Measurements from ENCODE around the gene WWC1.
"Not testable (repeated sequence)": the region's sequence is repeated elsewhere in the genome, so short reads cannot be mapped to it uniquely, and the experiment has no call there.

Gene WWC1

GRCh38 chr5:168332042-168332441, 40.6 kb downstream of the WWC1 start:
- no peak for DNase-seq (ENCODE audit: low read depth in 2 of 2)

GRCh38 chr5:168334280-168334679, 42.8 kb downstream of the WWC1 start:
- no peak for DNase-seq (ENCODE audit: low read depth in 2 of 2)

GRCh38 chr5:168334695-168335094, 43.2 kb downstream of the WWC1 start:
- no peak for DNase-seq (ENCODE audit: low read depth in 2 of 2)

- DNase-seq (ENCODE audit: low read depth in 2 of 2) = no peak
Measured at GRCh38 chr5:168337361-168337760, 45.9 kb downstream of the WWC1 start.

GRCh38 chr5:168339109-168339771, 47.8 kb downstream of the WWC1 start:
- DNase-seq (ENCODE audit: low read depth in 2 of 2) = no peak

GRCh38 chr5:168339772-168340140, 48.3 kb downstream of the WWC1 start:
- not testable (repeated sequence) for DNase-seq (ENCODE audit: low read depth in 2 of 2)

GRCh38 chr5:168340487-168340886, 49.0 kb downstream of the WWC1 start:
- DNase-seq (ENCODE audit: low read depth in 2 of 2) = no peak

GRCh38 chr5:168341178-168341577, 49.7 kb downstream of the WWC1 start:
- no peak for DNase-seq (ENCODE audit: low read depth in 2 of 2)

- DNase-seq (ENCODE audit: low read depth in 2 of 2) = no peak
Measured at GRCh38 chr5:168342151-168342825, 50.8 kb downstream of the WWC1 start.

GRCh38 chr5:168342985-168343384, 51.5 kb downstream of the WWC1 start:
- no peak for DNase-seq (ENCODE audit: low read depth in 2 of 2)

- no peak for DNase-seq (ENCODE audit: low read depth in 2 of 2)
Measured at GRCh38 chr5:168346417-168346816, 55.0 kb downstream of the WWC1 start.

- DNase-seq (ENCODE audit: low read depth in 2 of 2) = no peak
Measured at GRCh38 chr5:168347368-168348083, 56.1 kb downstream of the WWC1 start.

GRCh38 chr5:168348084-168348414, 56.6 kb downstream of the WWC1 start:
- DNase-seq (ENCODE audit: low read depth in 2 of 2) = no peak

- no peak for DNase-seq (ENCODE audit: low read depth in 2 of 2)
Measured at GRCh38 chr5:168350315-168350714, 58.9 kb downstream of the WWC1 start.

GRCh38 chr5:168353216-168353957, 61.9 kb downstream of the WWC1 start:
- no peak for DNase-seq (ENCODE audit: low read depth in 2 of 2)

GRCh38 chr5:168354397-168354796, 63.0 kb downstream of the WWC1 start:
- DNase-seq (ENCODE audit: low read depth in 2 of 2) = no peak

- DNase-seq (ENCODE audit: low read depth in 2 of 2) = no peak
Measured at GRCh38 chr5:168356171-168356570, 64.7 kb downstream of the WWC1 start.

GRCh38 chr5:168356592-168356991, 65.1 kb downstream of the WWC1 start:
- DNase-seq (ENCODE audit: low read depth in 2 of 2) = no peak

GRCh38 chr5:168357876-168358275, 66.4 kb downstream of the WWC1 start:
- no peak for DNase-seq (ENCODE audit: low read depth in 2 of 2)

GRCh38 chr5:168359820-168360460, 68.5 kb downstream of the WWC1 start:
- no peak for DNase-seq (ENCODE audit: low read depth in 2 of 2)

- DNase-seq (ENCODE audit: low read depth in 2 of 2) = no peak
Measured at GRCh38 chr5:168360521-168361285, 69.3 kb downstream of the WWC1 start.
